ENCODE measurements around the gene CHCHD6. TPM values are rescaled to one million over a fixed set of nuclear protein-coding genes. Genes with fewer than 3 reads are reported as not detected.

CHCHD6 gene
- total RNA-seq, 3 donors from 2014 or later: 5.9 to 9.8 (median 6.5) TPM

DNA sequence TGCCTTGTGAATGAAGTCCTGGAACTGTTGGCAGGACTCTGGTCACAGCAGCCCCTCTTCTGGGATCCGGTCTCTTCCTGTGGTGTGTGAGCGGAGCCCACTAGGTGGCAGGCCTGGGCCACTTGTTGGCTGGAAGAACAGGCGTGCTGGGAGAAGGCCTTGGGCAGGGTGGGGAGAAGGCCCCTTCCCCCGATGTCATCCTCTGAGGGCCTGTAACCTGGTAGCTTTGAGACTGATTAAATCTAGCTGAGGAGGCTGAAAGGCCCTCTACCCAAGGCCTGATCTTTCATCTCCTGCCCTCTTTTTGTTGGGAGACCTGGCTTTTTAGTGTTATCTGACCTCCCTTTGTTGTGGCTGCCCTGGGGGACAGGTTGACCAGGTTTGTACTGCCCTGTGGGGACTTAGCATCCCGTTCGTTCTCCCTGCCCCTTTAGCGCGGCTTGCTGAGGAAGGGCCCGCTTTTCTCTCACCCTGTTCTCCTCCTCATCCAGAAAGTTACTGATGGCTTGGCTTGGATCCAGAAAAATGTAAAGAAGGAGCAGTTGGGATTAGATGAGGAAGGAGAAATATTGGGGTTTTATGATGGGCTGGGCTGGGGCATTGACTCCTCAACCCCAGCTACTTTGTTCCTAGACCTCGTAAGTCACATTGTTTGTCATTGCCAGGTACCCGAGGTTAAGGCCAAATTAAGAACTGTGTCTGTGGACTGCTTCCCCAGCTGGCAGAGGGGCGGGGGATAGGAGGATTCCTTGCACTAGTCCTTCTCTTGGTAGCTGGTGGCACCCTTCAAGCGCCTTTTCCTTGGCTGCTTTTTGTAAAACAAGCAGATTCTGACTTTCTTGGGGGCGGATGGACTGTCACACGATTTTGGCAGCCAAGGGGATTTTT, 48.5 kb downstream of the CHCHD6 start:
- peak; percentile 85 for ATAC-seq
- Histone ChIP-seq H3K4me3 (no peak overlapping the region), H3K9me3 (no peaks in the 10 kb centered on the region), H3K36me3 (ENCODE audit: low read depth) (no peaks in the 10 kb centered on the region), H3K4me1 (ENCODE audit: low read depth) (no peaks in the 10 kb centered on the region)
- peak; percentile 61 to 86 (median 83) for DNase-seq
- intact Hi-C loops (cut with DNase I, micrococcal nuclease): loop anchor here in 1 of 2 donors (10.0 kb wide), 1 partner anchor 242 kb away; no protein-coding TSS in a partner anchor
- TF ChIP-seq, protein P1, sequence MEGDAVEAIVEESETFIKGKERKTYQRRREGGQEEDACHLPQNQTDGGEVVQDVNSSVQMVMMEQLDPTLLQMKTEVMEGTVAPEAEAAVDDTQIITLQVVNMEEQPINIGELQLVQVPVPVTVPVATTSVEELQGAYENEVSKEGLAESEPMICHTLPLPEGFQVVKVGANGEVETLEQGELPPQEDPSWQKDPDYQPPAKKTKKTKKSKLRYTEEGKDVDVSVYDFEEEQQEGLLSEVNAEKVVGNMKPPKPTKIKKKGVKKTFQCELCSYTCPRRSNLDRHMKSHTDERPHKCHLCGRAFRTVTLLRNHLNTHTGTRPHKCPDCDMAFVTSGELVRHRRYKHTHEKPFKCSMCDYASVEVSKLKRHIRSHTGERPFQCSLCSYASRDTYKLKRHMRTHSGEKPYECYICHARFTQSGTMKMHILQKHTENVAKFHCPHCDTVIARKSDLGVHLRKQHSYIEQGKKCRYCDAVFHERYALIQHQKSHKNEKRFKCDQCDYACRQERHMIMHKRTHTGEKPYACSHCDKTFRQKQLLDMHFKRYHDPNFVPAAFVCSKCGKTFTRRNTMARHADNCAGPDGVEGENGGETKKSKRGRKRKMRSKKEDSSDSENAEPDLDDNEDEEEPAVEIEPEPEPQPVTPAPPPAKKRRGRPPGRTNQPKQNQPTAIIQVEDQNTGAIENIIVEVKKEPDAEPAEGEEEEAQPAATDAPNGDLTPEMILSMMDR (IDR thresholded peaks at IDR 0.05): peak; percentile 66

DNA sequence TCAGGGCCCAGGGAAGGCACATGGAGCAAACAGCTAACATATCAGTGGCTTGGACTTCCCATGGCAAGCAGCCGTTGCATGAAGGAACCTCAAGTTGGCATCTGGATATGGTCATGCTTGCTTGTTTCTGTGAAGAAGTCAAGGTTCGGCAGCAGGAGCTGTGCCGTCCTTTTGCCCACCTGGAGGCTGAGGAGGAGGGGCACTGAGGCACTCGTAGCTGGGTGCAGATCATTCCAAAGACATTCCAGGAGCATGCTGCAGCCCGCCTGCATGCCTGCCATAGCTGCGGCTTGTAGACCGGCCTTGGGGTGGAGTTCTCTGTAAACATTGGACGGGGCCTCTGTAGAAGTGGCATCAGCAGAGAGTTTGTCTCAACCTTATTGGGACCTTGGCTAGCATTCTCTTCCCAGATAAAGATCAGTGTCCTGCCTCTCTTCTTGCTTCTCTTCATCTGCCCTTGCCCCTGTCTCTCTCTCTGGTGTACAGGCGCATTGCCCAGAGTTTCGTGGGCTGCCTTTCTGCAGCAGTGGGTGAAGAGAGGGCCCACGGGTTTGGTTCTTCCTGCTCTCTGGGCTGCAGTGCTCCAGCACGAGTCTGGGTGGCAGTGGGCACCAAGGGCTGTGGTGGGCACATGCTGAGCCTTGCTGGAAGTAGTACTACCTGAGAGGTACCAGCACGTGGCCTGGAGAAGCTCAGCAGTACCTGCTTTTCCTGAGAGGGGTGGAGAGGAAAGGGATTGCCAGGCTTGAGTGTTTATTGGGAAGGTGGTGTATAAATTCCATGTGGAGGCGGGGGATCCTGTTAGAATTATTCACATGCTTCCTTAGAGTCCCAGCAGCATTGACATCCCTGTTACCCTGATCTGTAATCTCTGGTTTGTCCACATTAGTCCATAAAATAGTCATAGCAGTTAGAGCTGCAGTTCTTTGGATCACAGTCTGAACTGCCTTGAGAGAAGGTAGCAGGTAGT, 49.4 kb downstream of the CHCHD6 start:
- DNase-seq: no peak
- intact Hi-C loops (cut with DNase I, micrococcal nuclease): loop anchor here in 1 of 2 donors (10.0 kb wide), 1 partner anchor 241 kb away; no protein-coding TSS in a partner anchor
- Histone ChIP-seq H3K4me3 (no peak overlapping the region), H3K4me1 (ENCODE audit: low read depth) (no peaks in the 10 kb centered on the region), H3K36me3 (ENCODE audit: low read depth) (no peaks in the 10 kb centered on the region), H3K9me3 (no peaks in the 10 kb centered on the region)
- TF ChIP-seq, protein P1 (IDR thresholded peaks at IDR 0.05): no peak
- no peak for ATAC-seq

DNA sequence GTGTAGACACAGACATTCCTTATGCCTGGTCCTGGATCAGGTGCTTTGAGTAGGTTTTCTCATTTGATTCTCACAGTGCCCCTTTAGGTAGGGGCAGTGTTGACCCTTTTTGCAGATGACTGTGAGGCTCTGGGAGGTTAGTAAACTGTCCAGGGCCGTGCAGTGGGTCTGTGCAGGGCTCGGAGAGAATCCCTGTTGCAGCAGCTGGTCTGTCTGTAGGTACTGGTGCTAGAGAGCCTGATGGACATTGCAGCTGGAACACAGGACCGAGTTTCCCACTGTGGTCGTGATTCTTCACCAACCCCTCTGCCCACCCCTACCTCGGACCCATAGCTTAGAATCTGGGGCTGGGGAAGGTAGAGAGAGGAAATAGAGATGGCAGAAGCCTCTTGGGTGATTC, 51.8 kb downstream of the CHCHD6 start:
- no peaks in the 10 kb centered on the region for H3K36me3 ChIP-seq (ENCODE audit: low read depth)
- no peak for ATAC-seq
- H3K4me1 ChIP-seq (ENCODE audit: low read depth): no peaks in the 10 kb centered on the region
- DNase-seq: no peak
- no peaks in the 10 kb centered on the region for H3K9me3 ChIP-seq
- no peak overlapping the region for H3K4me3 ChIP-seq
- TF ChIP-seq, protein P1 (IDR thresholded peaks at IDR 0.05): no peak
- intact Hi-C loops (cut with DNase I, micrococcal nuclease): loop anchor here in 1 of 2 donors (10.0 kb wide), 1 partner anchor 239 kb away; no protein-coding TSS in a partner anchor

DNA sequence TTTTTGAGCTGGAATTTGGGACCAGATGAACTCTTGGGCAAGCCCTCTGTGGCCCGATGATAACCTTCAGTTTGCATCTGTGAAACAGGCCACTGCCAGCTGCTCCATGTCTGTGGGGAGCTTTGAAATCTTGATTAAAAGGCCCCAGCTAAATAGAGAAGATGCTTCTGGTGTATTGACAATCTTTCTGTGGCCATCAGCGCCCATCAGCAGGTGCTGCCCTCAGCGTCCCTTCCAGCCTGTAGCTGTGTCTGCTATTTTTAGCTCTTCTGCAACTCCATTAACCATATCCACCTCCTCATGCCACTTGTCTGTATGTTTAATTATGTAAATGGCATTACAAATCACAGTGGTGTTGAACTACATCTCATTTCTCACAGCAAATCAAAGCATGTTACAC, 54.0 kb downstream of the CHCHD6 start:
- no peak for ATAC-seq
- TF ChIP-seq, protein P1 (IDR thresholded peaks at IDR 0.05): no peak
- no peak for DNase-seq
- intact Hi-C loops (cut with DNase I, micrococcal nuclease): loop anchor here in 1 of 2 donors (10.0 kb wide), 1 partner anchor 237 kb away; no protein-coding TSS in a partner anchor
- Histone ChIP-seq H3K4me1 (ENCODE audit: low read depth) (no peaks in the 10 kb centered on the region), H3K4me3 (no peak overlapping the region), H3K9me3 (no peaks in the 10 kb centered on the region), H3K36me3 (ENCODE audit: low read depth) (no peaks in the 10 kb centered on the region)

DNA sequence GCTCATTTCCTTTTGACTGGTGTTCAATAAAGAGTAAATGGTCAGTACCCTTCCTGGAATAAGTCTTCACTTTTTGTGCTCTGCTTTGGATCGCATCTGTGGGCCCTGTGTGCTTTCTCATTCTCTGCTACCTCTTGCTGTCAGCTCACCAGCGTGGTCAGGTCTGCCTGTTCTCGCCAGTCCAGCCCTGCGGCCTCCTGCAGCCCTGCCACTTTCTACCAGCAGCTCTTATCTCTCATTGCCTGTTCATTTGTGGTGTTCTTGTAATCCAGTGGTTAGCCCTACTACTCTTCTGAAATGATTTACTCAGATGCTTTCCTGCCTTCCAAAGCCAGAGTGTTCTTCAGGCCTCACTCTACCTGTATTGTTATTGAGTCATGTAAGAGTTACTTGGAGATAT, 54.8 kb downstream of the CHCHD6 start:
- intact Hi-C loops (cut with DNase I, micrococcal nuclease): loop anchor here in 1 of 2 donors (10.0 kb wide), 1 partner anchor 236 kb away; no protein-coding TSS in a partner anchor
- DNase-seq: no peak
- no peak for ATAC-seq
- Histone ChIP-seq H3K9me3 (no peaks in the 10 kb centered on the region), H3K36me3 (ENCODE audit: low read depth) (no peaks in the 10 kb centered on the region), H3K4me3 (no peak overlapping the region), H3K4me1 (ENCODE audit: low read depth) (no peaks in the 10 kb centered on the region)
- TF ChIP-seq, protein P1 (IDR thresholded peaks at IDR 0.05): no peak
